ENCODE data around the gene GAB3.

The GAB3 gene

GRCh38 chrX:154658957-154659356 is 91.9 kb downstream of the GAB3 start:
- Histone ChIP-seq H3K27ac (ENCODE audit: low read depth, low read length, poor library complexity, severe bottlenecking) (no peak overlapping the region), H3F3A (ENCODE audit: insufficient read depth, low read length) (no peaks in the 10 kb centered on the region), H3K79me2 (ENCODE audit: insufficient read depth, low read length) (no peaks in the 10 kb centered on the region), H3K4me3 (ENCODE audit: low read depth, low read length, poor library complexity, severe bottlenecking) (no peak overlapping the region), H2AFZ (ENCODE audit: low read length) (no peak overlapping the region), H3K36me3 (ENCODE audit: insufficient read depth, low read length) (no peaks in the 10 kb centered on the region), H3K4me2 (ENCODE audit: low read length) (no peak overlapping the region), H3K27me3 (ENCODE audit: insufficient read depth, low read length) (no peaks in the 10 kb centered on the region; the same call in 1 of the 2 replicates), H3K4me1 (ENCODE audit: insufficient read depth, low read length, severe bottlenecking) (no peaks in the 10 kb centered on the region), H4K20me1 (ENCODE audit: insufficient read depth, low read length) (no peaks in the 10 kb centered on the region), H3K9ac (ENCODE audit: low read length) (no peak overlapping the region), H3K9me2 (ENCODE audit: low read depth, low read length) (no peaks in the 10 kb centered on the region), H3K9me3 (ENCODE audit: low read length) (no peaks in the 10 kb centered on the region)
- TF ChIP-seq EZH2 (IDR thresholded peaks at IDR 0.05; ENCODE audit: borderline replicate concordance, low read length), result no peak
- TF ChIP-seq, protein P1, sequence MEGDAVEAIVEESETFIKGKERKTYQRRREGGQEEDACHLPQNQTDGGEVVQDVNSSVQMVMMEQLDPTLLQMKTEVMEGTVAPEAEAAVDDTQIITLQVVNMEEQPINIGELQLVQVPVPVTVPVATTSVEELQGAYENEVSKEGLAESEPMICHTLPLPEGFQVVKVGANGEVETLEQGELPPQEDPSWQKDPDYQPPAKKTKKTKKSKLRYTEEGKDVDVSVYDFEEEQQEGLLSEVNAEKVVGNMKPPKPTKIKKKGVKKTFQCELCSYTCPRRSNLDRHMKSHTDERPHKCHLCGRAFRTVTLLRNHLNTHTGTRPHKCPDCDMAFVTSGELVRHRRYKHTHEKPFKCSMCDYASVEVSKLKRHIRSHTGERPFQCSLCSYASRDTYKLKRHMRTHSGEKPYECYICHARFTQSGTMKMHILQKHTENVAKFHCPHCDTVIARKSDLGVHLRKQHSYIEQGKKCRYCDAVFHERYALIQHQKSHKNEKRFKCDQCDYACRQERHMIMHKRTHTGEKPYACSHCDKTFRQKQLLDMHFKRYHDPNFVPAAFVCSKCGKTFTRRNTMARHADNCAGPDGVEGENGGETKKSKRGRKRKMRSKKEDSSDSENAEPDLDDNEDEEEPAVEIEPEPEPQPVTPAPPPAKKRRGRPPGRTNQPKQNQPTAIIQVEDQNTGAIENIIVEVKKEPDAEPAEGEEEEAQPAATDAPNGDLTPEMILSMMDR (IDR thresholded peaks at IDR 0.05; ENCODE audit: low read length), result no peak

DNA sequence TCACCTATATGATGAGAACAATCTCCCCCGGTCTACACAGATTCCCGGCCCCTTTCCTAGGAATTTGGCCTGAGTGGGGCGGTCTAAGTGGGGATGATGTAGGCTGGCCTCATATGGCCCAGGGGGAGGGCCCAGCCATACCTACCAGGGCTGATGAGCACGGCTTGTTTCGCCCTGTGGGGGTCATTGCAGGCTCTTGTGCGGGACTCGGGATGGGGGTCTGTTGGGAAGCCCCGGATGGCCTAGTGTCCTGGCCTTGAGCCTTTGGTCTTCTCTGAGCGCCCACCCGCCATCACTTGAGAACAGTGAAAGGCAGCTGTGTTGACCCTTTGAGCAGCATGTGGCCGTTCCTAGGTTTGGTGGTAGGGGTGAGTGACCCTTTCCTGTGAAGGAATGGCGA is 92.7 kb downstream of the GAB3 start:
- H2AFZ ChIP-seq (ENCODE audit: low read length), result no peak overlapping the region
- TF ChIP-seq, protein P1 (IDR thresholded peaks at IDR 0.05; ENCODE audit: low read length), result no peak
- TF ChIP-seq EZH2 (IDR thresholded peaks at IDR 0.05; ENCODE audit: borderline replicate concordance, low read length), result no peak
- no peaks in the 10 kb centered on the region for H3K4me1 ChIP-seq (ENCODE audit: insufficient read depth, low read length, severe bottlenecking)
- no peak overlapping the region for H3K27ac ChIP-seq (ENCODE audit: low read depth, low read length, poor library complexity, severe bottlenecking)
- H3K4me2 ChIP-seq (ENCODE audit: low read length), result no peak overlapping the region
- H3K36me3 ChIP-seq (ENCODE audit: insufficient read depth, low read length), result no peaks in the 10 kb centered on the region
- H3K79me2 ChIP-seq (ENCODE audit: insufficient read depth, low read length), result no peaks in the 10 kb centered on the region
- H3K9me3 ChIP-seq (ENCODE audit: low read length), result no peaks in the 10 kb centered on the region
- H4K20me1 ChIP-seq (ENCODE audit: insufficient read depth, low read length), result no peaks in the 10 kb centered on the region
- no peaks in the 10 kb centered on the region; the same call in 1 of the 2 replicates for H3K27me3 ChIP-seq (ENCODE audit: insufficient read depth, low read length)
- no peak overlapping the region for H3K4me3 ChIP-seq (ENCODE audit: low read depth, low read length, poor library complexity, severe bottlenecking)
- H3K9me2 ChIP-seq (ENCODE audit: low read depth, low read length), result no peaks in the 10 kb centered on the region
- no peaks in the 10 kb centered on the region for H3F3A ChIP-seq (ENCODE audit: insufficient read depth, low read length)
- H3K9ac ChIP-seq (ENCODE audit: low read length), result no peak overlapping the region

GRCh38 chrX:154657226-154657805 is 93.6 kb downstream of the GAB3 start:
- no peaks in the 10 kb centered on the region for H3K9me3 ChIP-seq (ENCODE audit: low read length)
- H3K9me2 ChIP-seq (ENCODE audit: low read depth, low read length), result no peaks in the 10 kb centered on the region
- no peaks in the 10 kb centered on the region for H3K4me1 ChIP-seq (ENCODE audit: insufficient read depth, low read length, severe bottlenecking)
- no peaks in the 10 kb centered on the region for H3K79me2 ChIP-seq (ENCODE audit: insufficient read depth, low read length)
- no peak overlapping the region for H3K4me2 ChIP-seq (ENCODE audit: low read length)
- no peaks in the 10 kb centered on the region for H3K36me3 ChIP-seq (ENCODE audit: insufficient read depth, low read length)
- H3K27ac ChIP-seq (ENCODE audit: low read depth, low read length, poor library complexity, severe bottlenecking), result no peak overlapping the region
- no peak overlapping the region for H2AFZ ChIP-seq (ENCODE audit: low read length)
- H3K4me3 ChIP-seq (ENCODE audit: low read depth, low read length, poor library complexity, severe bottlenecking), result no peak overlapping the region
- H4K20me1 ChIP-seq (ENCODE audit: insufficient read depth, low read length), result no peaks in the 10 kb centered on the region
- no peak for TF ChIP-seq EZH2 (IDR thresholded peaks at IDR 0.05; ENCODE audit: borderline replicate concordance, low read length)
- TF ChIP-seq, protein P1 (IDR thresholded peaks at IDR 0.05; ENCODE audit: low read length), result no peak
- no peaks in the 10 kb centered on the region for H3K27me3 ChIP-seq (ENCODE audit: insufficient read depth, low read length)
- H3K9ac ChIP-seq (ENCODE audit: low read length), result no peak overlapping the region
- no peaks in the 10 kb centered on the region for H3F3A ChIP-seq (ENCODE audit: insufficient read depth, low read length)
